ENCODE data around the gene ARSB. TPM values are rescaled to one million over a fixed set of nuclear protein-coding genes. Genes with fewer than 3 reads are reported as not detected.

The ARSB gene
- total RNA-seq, 2 experiments from 2014 or later: 19.2 to 21.0 TPM

- POLR2A ChIA-PET: no interaction called here
- CTCF ChIA-PET: no interaction called here
Observed at GRCh38 chr5:78964889-78965288, 20.2 kb downstream of the ARSB start.

- ChIA-PET POLR2A (interaction anchor here (0.6 kb wide), 1 partner anchor 1180 kb away, joined by 3 read pairs; no protein-coding TSS in a partner anchor), CTCF (no interaction called here)
Observed at GRCh38 chr5:78961743-78962142, 23.4 kb downstream of the ARSB start.

GRCh38 chr5:78959767-78960166 lies 25.3 kb downstream of the ARSB start:
- POLR2A ChIA-PET: no interaction called here
- CTCF ChIA-PET: interaction anchor here (0.8 kb wide), 1 partner anchor 11 kb away, joined by 3 read pairs; no protein-coding TSS in a partner anchor

- CTCF ChIA-PET: no interaction called here
- POLR2A ChIA-PET: no interaction called here
Observed at GRCh38 chr5:78958672-78959445, 26.3 kb downstream of the ARSB start.

- ChIA-PET CTCF (no interaction called here), POLR2A (no interaction called here)
Observed at GRCh38 chr5:78956901-78957300, 28.2 kb downstream of the ARSB start.

GRCh38 chr5:78953092-78953800 lies 31.9 kb downstream of the ARSB start:
- CTCF ChIA-PET: no interaction called here
- POLR2A ChIA-PET: no interaction called here

- POLR2A ChIA-PET: no interaction called here
- CTCF ChIA-PET: no interaction called here
Observed at GRCh38 chr5:78930721-78931120, 54.4 kb downstream of the ARSB start.

- ChIA-PET CTCF (interaction anchor here (0.7 kb wide), 1 partner anchor 87 kb away, joined by 4 read pairs; no protein-coding TSS in a partner anchor), POLR2A (no interaction called here)
Observed at GRCh38 chr5:78929833-78930232, 55.3 kb downstream of the ARSB start.

GRCh38 chr5:78927657-78928282 lies 57.3 kb downstream of the ARSB start:
- CTCF ChIA-PET: no interaction called here
- POLR2A ChIA-PET: no interaction called here

GRCh38 chr5:78926252-78926651 lies 58.9 kb downstream of the ARSB start:
- CTCF ChIA-PET: no interaction called here
- POLR2A ChIA-PET: no interaction called here

- ChIA-PET POLR2A (no interaction called here), CTCF (no interaction called here)
Observed at GRCh38 chr5:78925129-78925876, 59.8 kb downstream of the ARSB start.

- POLR2A ChIA-PET: interaction anchor here (0.9 kb wide), 1 partner anchor 62 kb away, joined by 3 read pairs; no protein-coding TSS in a partner anchor
- CTCF ChIA-PET: no interaction called here
Observed at GRCh38 chr5:78923622-78923970, 61.5 kb downstream of the ARSB start.

GRCh38 chr5:78922879-78923621 lies 62.1 kb downstream of the ARSB start:
- ChIA-PET CTCF (no interaction called here), POLR2A (interaction anchor here (0.9 kb wide), 1 partner anchor 63 kb away, joined by 3 read pairs; no protein-coding TSS in a partner anchor)

- ChIA-PET CTCF (no interaction called here), POLR2A (no interaction called here)
Observed at GRCh38 chr5:78920604-78921003, 64.5 kb downstream of the ARSB start.

GRCh38 chr5:78919796-78920195 lies 65.3 kb downstream of the ARSB start:
- ChIA-PET CTCF (no interaction called here), POLR2A (no interaction called here)

- ChIA-PET CTCF (no interaction called here), POLR2A (interaction anchor here (0.5 kb wide), 1 partner anchor 52 kb away, joined by 4 read pairs; no protein-coding TSS in a partner anchor)
Observed at GRCh38 chr5:78916044-78916443, 69.1 kb downstream of the ARSB start.

- CTCF ChIA-PET: no interaction called here
- POLR2A ChIA-PET: no interaction called here
Observed at GRCh38 chr5:78915170-78915569, 69.9 kb downstream of the ARSB start.

GRCh38 chr5:78912811-78913210 lies 72.3 kb downstream of the ARSB start:
- ChIA-PET POLR2A (no interaction called here), CTCF (interaction anchor here (0.7 kb wide), 1 partner anchor 567 kb away, joined by 3 read pairs; no protein-coding TSS in a partner anchor)

GRCh38 chr5:78912085-78912771 lies 72.9 kb downstream of the ARSB start:
- CTCF ChIA-PET: interaction anchor here (0.7 kb wide), 1 partner anchor 567 kb away, joined by 3 read pairs; no protein-coding TSS in a partner anchor
- POLR2A ChIA-PET: no interaction called here
